ENCODE data around the gene C11orf91. TPM values are rescaled to one million over a fixed set of nuclear protein-coding genes. Genes with fewer than 3 reads are reported as not detected.

Gene C11orf91
- total and polyA plus RNA-seq, 4 donors, result not detected

GRCh38 chr11:33670250-33671011 lies 30.2 kb downstream of the C11orf91 start (continued):
- no peak for TF ChIP-seq HNF4A (conservative IDR thresholded peaks at IDR 0.05)

GRCh38 chr11:33669598-33670249 lies 30.9 kb downstream of the C11orf91 start:
- Histone ChIP-seq H3K27me3 (ENCODE audit: control insufficient read depth in 4 of 4, insufficient read depth in 4 of 4, low read length in 3 of 4) (no peaks in the 10 kb centered on the region), H3K4me3 (ENCODE audit: low read depth in 1 of 3, low read length in 3 of 3) (no peak overlapping the region), H3K27ac (ENCODE audit: low read depth in 1 of 2, low read length in 2 of 2) (no peak overlapping the region), H3K36me3 (ENCODE audit: control insufficient read depth in 4 of 4, insufficient read depth in 3 of 4, low read depth in 1 of 4, low read length in 3 of 4) (no peaks in the 10 kb centered on the region), H3K4me1 (ENCODE audit: control insufficient read depth in 4 of 4, insufficient read depth in 4 of 4, low read length in 3 of 4) (no peaks in the 10 kb centered on the region), H3K9ac (ENCODE audit: low read depth in 1 of 2, low read length in 2 of 2) (no peak overlapping the region), H3K9me3 (ENCODE audit: control insufficient read depth in 4 of 4, low read length in 3 of 4) (no peaks in the 10 kb centered on the region)
- DNase-seq (ENCODE audit: low spot score), result no peak
- WGBS, result 82% methylated on average over 5 of the region's 5 CpGs
- TF ChIP-seq ZBTB33 (IDR thresholded peaks at IDR 0.05) (no peak), FOXA1 (IDR thresholded peaks at IDR 0.05) (no peak), GABPA (IDR thresholded peaks at IDR 0.05 in 1 of 2, conservative IDR thresholded peaks at IDR 0.05 in 1 of 2) (no peak), REST (IDR thresholded peaks at IDR 0.05) (no peak), HNF4G (IDR thresholded peaks at IDR 0.05) (no peak), MAX (IDR thresholded peaks at IDR 0.05) (no peak), NR2F2 (IDR thresholded peaks at IDR 0.05) (no peak), FOXA2 (IDR thresholded peaks at IDR 0.05) (no peak), ATF3 (IDR thresholded peaks at IDR 0.05) (no peak), EGR1 (IDR thresholded peaks at IDR 0.05; ENCODE audit: low read depth in 2 of 2) (no peak), HNF4A (conservative IDR thresholded peaks at IDR 0.05) (no peak), CTCF (IDR thresholded peaks at IDR 0.05; ENCODE audit: low read depth, low read length, missing input control) (no peak), SP1 (IDR thresholded peaks at IDR 0.05) (no peak), YY1 (IDR thresholded peaks at IDR 0.05) (no peak), JUND (IDR thresholded peaks at IDR 0.05) (no peak), RAD21 (IDR thresholded peaks at IDR 0.05) (no peak), RXRA (IDR thresholded peaks at IDR 0.05) (no peak), TAF1 (conservative IDR thresholded peaks at IDR 0.05) (no peak)

All from liver (tissue), 9 donors.